NCI-H526 treated with DMSO at 0.1 percent for 48 hours (cell line): Measurements from ENCODE around the gene RYR3.

Source experiments
- DNase-seq: peaks from one replicate; lab custom pipeline; 2025; lab: John Stamatoyannopoulos, UW

The RYR3 gene

GRCh38 chr15:33872416-33873106 lies 561.8 kb downstream of the RYR3 start:
- no peak for DNase-seq

- no peak for DNase-seq
Observed at GRCh38 chr15:33874156-33874555, 563.4 kb downstream of the RYR3 start.

- no peak for DNase-seq
Observed at GRCh38 chr15:33882921-33883320, 572.2 kb downstream of the RYR3 start.

GRCh38 chr15:33888176-33888575 lies 577.4 kb downstream of the RYR3 start:
- no peak for DNase-seq

GRCh38 chr15:33894193-33894592 lies 583.4 kb downstream of the RYR3 start:
- no peak for DNase-seq

GRCh38 chr15:33902043-33902442 lies 591.3 kb downstream of the RYR3 start:
- DNase-seq = no peak

- DNase-seq = no peak
Observed at GRCh38 chr15:33903661-33904060, 592.9 kb downstream of the RYR3 start.

- no peak for DNase-seq
Observed at GRCh38 chr15:33907326-33907725, 596.6 kb downstream of the RYR3 start.

- DNase-seq = no peak
Observed at GRCh38 chr15:33908406-33908805, 597.6 kb downstream of the RYR3 start.

- no peak for DNase-seq
Observed at GRCh38 chr15:33910741-33911140, 600.0 kb downstream of the RYR3 start.

- DNase-seq = no peak
Observed at GRCh38 chr15:33912326-33912725, 601.6 kb downstream of the RYR3 start.

- DNase-seq = no peak
Observed at GRCh38 chr15:33913459-33913858, 602.7 kb downstream of the RYR3 start.
